WTC11 (cell line): ENCODE measurements around the gene TFB1M.

Source experiments
- CREM ChIP-seq: sonication (generic); formaldehyde crosslinking; IDR thresholded peaks from 2 replicates; pipeline ENCODE4 v1.8.1; 2022; ENCODE audit warnings: mild to moderate bottlenecking, missing genetic modification reagents, moderate library complexity
- ELF4 ChIP-seq: sonication (generic); formaldehyde crosslinking; IDR thresholded peaks from 2 replicates; pipeline ENCODE4 v1.8.1; 2022; ENCODE audit warnings: low read depth, mild to moderate bottlenecking, moderate library complexity, missing genetic modification reagents
- ESRRA ChIP-seq: sonication (generic); formaldehyde crosslinking; IDR thresholded peaks from 2 replicates; pipeline ENCODE4 v1.8.1; 2022; ENCODE audit warnings: mild to moderate bottlenecking, missing genetic modification reagents, borderline replicate concordance
- KAT7 ChIP-seq: sonication (generic); formaldehyde crosslinking; IDR thresholded peaks from 2 replicates; pipeline ENCODE4 v1.8.1; 2023; ENCODE audit warnings: missing genetic modification reagents, mild to moderate bottlenecking, borderline replicate concordance
- MXD4 ChIP-seq: fragments of 250-450 bp; sonication (Bioruptor Pico); IDR thresholded peaks from 2 replicates; pipeline ENCODE4 v1.8.0; 2021; ENCODE audit warnings: mild to moderate bottlenecking, moderate library complexity, borderline replicate concordance
- NR3C1 ChIP-seq: sonication (generic); formaldehyde crosslinking; conservative IDR thresholded peaks from 2 replicates; pipeline ENCODE4 v1.8.1; 2023; ENCODE audit warnings: low read depth, mild to moderate bottlenecking, missing genetic modification reagents
- TF ChIP-seq, protein P1 (sequence below): fragments of 200-600 bp; IDR thresholded peaks from 2 replicates; pipeline ENCODE4 v1.8.0; 2022; ENCODE audit warnings: antibody characterized with exemption
- TF ChIP-seq, protein P2 (sequence below): sonication (generic); formaldehyde crosslinking; IDR thresholded peaks from 2 replicates; pipeline ENCODE4 v1.8.0; 2022; ENCODE audit warnings: mild to moderate bottlenecking, missing genetic modification reagents
- TF ChIP-seq, protein P3 (sequence below): sonication (generic); formaldehyde crosslinking; IDR thresholded peaks from 2 replicates; pipeline ENCODE4 v1.8.1; 2023; ENCODE audit warnings: mild to moderate bottlenecking, missing genetic modification reagents, moderate library complexity
- TF ChIP-seq, protein P4 (sequence below): sonication (generic); formaldehyde crosslinking; IDR thresholded peaks from 2 replicates; pipeline ENCODE4 v1.8.0; 2022; ENCODE audit warnings: mild to moderate bottlenecking, missing genetic modification reagents
- TF ChIP-seq, protein P5 (sequence below): fragments of 250-450 bp; sonication (Bioruptor Pico); IDR thresholded peaks from 2 replicates; pipeline ENCODE4 v2.1.2; 2022; ENCODE audit warnings: mild to moderate bottlenecking, moderate library complexity
- TF ChIP-seq, protein P6 (sequence below): sonication (generic); formaldehyde crosslinking; IDR thresholded peaks from 2 replicates; pipeline ENCODE4 v1.8.1; 2023; ENCODE audit warnings: mild to moderate bottlenecking, moderate library complexity, missing genetic modification reagents

DNA sequence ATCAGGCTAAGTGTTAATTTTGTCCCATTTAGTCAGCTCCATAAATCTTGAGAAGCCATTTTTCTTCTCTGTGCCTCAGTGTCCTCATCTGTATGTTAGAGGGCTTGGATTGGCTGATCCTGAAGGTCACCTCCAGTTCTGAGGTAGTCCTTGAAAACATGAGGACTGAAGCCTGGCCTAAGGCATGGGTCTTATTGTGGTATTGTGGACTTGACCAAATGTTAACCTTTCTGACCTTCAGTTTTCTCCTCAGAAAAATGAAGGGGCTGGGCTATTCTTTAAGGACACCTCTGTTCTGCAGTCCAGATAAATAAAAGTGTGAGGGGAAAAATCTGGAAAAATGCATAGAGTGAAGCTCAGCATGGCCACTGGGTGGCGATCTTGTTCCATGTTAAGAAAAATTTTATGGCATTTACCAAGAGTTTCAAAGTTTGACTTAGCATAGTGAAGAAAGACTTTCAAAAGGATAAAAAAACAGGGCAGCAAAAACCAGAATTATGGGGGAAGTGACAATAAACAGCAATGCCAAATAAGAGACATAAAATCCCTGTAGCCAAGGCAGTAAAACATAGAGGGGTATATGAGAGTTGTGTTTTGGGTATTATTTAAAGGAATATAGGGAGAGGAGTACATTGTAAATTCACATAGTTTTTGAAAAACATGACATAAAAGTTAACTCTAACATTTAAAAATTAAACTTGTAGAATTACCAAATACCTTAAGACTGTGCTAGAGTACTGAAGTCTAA lies 13.2 kb upstream of the TFB1M start:
- TF ChIP-seq KAT7 = no peak
- TF ChIP-seq, protein P1, sequence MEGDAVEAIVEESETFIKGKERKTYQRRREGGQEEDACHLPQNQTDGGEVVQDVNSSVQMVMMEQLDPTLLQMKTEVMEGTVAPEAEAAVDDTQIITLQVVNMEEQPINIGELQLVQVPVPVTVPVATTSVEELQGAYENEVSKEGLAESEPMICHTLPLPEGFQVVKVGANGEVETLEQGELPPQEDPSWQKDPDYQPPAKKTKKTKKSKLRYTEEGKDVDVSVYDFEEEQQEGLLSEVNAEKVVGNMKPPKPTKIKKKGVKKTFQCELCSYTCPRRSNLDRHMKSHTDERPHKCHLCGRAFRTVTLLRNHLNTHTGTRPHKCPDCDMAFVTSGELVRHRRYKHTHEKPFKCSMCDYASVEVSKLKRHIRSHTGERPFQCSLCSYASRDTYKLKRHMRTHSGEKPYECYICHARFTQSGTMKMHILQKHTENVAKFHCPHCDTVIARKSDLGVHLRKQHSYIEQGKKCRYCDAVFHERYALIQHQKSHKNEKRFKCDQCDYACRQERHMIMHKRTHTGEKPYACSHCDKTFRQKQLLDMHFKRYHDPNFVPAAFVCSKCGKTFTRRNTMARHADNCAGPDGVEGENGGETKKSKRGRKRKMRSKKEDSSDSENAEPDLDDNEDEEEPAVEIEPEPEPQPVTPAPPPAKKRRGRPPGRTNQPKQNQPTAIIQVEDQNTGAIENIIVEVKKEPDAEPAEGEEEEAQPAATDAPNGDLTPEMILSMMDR = peak; percentile 73
- TF ChIP-seq, protein P2, sequence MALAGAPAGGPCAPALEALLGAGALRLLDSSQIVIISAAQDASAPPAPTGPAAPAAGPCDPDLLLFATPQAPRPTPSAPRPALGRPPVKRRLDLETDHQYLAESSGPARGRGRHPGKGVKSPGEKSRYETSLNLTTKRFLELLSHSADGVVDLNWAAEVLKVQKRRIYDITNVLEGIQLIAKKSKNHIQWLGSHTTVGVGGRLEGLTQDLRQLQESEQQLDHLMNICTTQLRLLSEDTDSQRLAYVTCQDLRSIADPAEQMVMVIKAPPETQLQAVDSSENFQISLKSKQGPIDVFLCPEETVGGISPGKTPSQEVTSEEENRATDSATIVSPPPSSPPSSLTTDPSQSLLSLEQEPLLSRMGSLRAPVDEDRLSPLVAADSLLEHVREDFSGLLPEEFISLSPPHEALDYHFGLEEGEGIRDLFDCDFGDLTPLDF (CRISPR knock-in tag) = no peak
- TF ChIP-seq MXD4 (CRISPR knock-in tag) = no peak
- TF ChIP-seq, protein P3, sequence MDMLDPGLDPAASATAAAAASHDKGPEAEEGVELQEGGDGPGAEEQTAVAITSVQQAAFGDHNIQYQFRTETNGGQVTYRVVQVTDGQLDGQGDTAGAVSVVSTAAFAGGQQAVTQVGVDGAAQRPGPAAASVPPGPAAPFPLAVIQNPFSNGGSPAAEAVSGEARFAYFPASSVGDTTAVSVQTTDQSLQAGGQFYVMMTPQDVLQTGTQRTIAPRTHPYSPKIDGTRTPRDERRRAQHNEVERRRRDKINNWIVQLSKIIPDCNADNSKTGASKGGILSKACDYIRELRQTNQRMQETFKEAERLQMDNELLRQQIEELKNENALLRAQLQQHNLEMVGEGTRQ (CRISPR knock-in tag) = no peak
- TF ChIP-seq, protein P4, sequence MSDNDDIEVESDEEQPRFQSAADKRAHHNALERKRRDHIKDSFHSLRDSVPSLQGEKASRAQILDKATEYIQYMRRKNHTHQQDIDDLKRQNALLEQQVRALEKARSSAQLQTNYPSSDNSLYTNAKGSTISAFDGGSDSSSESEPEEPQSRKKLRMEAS (CRISPR knock-in tag) = no peak
- TF ChIP-seq CREM = no peak
- no peak for TF ChIP-seq ELF4 (CRISPR knock-in tag)
- TF ChIP-seq, protein P5, sequence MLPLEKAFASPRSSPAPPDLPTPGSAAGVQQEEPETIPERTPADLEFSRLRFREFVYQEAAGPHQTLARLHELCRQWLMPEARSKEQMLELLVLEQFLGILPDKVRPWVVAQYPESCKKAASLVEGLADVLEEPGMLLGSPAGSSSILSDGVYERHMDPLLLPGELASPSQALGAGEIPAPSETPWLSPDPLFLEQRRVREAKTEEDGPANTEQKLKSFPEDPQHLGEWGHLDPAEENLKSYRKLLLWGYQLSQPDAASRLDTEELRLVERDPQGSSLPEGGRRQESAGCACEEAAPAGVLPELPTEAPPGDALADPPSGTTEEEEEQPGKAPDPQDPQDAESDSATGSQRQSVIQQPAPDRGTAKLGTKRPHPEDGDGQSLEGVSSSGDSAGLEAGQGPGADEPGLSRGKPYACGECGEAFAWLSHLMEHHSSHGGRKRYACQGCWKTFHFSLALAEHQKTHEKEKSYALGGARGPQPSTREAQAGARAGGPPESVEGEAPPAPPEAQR = no peak
- no peak for TF ChIP-seq NR3C1 (CRISPR knock-in tag)
- no peak for TF ChIP-seq ESRRA (CRISPR knock-in tag)
- TF ChIP-seq, protein P6, sequence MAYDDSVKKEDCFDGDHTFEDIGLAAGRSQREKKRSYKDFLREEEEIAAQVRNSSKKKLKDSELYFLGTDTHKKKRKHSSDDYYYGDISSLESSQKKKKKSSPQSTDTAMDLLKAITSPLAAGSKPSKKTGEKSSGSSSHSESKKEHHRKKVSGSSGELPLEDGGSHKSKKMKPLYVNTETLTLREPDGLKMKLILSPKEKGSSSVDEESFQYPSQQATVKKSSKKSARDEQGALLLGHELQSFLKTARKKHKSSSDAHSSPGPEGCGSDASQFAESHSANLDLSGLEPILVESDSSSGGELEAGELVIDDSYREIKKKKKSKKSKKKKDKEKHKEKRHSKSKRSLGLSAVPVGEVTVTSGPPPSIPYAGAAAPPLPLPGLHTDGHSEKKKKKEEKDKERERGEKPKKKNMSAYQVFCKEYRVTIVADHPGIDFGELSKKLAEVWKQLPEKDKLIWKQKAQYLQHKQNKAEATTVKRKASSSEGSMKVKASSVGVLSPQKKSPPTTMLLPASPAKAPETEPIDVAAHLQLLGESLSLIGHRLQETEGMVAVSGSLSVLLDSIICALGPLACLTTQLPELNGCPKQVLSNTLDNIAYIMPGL (CRISPR knock-in tag) = no peak
